ENCODE data around the gene MED16.
"Not testable (repeated sequence)": the region's sequence is repeated elsewhere in the genome, so short reads cannot be mapped to it uniquely, and the experiment has no call there.

Gene MED16

DNA sequence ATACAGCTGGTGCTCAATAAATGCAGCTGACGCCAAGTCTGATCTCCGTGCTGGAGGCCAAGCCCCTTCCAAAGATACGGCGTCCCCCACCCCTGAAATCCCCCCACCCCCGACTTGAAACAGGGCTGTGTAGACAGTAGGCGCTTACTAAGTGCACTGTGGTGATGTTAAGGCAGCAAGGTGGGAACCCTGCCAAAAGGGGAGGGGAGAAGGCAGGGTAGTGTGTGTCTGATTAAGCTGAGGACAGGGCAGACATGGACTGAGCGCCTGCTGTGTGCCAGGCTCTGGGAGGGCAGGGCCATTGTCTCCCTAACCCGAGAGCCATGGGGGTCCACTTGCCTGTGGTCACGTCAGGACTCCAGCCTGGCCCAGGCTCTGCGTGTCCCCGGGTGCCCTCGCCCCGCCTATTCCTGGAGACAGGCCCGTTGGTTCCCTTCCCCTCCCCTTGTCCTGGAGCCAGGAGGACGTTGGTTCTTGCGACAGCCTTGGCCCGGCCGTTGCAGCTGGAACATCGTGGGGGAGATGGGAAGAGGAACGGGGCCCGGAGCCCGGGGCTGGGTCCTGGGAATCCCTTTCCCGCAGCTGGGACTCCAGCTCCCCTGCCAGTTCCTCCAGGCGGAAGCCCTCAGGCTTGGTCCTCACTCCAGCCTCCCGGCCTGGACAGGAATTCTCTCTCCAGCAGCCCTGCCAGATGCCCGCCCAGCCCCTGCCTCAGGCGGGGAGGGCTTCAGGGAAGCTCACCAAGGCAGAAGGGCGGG lies 42.6 kb downstream of the MED16 start:
- no peak for DNase-seq

DNA sequence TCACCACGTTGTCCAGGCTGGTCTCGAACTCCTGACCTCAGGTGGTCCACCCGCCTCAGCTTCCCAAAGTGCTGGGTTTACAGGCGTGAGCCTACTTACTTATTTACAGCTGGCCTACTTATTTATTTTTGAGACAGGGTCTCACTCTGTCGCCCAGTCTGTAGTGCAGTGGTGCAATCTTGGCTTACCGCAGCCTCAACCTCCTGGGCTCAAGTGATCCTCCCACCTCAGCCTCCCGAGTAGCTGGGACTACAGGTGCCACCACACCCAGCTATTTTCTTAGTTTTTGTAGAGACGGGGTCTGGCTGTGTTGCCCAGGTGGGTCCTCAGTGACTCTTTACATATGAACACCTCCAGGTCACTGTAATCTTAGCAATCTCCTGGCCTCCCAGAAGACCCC lies 43.8 kb downstream of the MED16 start:
- not testable (repeated sequence) for DNase-seq

DNA sequence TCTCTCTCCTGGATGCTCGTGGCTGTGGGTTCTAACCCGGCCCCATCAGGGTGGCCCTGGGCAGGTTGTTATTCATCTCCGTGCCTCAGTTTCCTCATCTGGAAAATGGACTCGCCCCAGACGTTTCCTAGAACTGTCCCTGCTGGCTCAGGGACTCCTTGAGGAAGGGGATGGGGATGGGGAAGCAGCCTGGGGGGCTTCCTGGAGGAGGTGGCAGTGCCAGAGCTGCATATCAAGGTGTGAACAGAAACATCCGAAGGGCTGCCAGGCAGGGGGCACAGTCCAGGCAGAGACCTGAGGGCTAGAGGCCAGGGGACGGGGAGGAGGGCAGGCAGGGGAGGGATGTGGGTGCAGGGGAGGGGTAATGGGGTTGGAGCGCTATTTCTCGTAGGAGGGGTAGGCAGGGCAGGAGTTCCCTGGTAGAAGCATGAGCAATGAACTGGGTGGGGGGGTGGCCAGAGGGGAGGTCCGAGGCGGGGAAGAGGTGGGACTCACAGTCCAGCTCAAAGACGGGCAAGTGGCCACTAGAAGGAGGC lies 44.5 kb downstream of the MED16 start:
- no peak for DNase-seq

DNA sequence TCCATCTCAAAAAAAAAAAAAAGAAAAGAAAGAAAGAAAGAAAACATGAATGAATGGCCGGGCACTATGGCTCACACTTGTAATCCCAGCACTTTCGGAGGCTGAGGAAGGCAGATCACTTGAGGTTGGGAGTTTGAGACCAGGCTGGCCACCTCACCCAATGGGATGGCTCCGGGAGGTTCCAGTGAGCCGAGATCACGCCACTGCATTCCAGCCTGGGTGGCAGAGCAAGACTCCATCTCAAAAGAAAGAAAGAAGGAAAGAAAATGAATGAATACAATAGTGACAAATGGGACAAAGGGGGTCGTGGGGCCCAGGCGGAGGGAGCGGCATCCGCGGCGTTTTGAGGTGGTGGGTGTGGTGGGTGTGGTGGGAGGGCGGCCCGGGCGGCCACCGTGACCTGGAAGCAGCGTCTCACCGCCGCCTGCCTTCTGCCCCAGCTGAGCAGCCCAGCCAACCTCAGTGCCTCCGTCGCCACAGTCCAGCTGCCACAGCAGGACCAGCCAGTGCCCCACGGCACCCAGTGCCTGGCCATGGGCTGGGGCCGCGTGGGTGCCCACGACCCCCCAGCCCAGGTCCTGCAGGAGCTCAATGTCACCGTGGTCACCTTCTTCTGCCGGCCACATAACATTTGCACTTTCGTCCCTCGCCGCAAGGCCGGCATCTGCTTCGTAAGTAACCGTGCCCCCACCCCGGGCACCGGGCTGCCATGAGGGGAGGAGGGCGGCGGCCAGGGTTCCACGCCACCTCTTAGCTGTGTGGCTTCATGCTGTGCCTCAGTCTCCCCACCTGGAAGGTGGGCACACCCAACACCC lies 47.1 kb downstream of the MED16 start:
- DNase-seq = no peak

DNA sequence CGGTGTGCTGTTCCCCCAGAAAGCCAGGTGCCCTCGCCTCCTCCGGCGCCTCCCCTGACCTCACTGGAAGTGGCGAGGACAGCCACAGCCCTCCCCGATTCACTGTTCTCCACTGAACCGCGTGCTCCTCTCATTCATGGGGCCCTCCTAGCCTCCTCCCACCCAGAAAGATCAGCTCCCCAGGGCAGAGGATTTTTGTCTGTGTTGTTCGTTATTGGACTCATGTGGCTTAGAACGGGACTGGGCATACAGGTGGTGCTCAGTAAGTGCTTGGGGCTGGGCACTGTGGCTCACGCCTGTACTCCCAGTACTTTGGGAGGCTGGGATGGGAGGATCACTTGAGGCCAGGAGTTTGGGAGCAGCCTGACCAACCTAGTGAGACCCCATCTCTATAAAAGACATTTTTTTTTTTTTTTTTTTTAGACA lies 48.4 kb downstream of the MED16 start:
- no peak for DNase-seq

DNA sequence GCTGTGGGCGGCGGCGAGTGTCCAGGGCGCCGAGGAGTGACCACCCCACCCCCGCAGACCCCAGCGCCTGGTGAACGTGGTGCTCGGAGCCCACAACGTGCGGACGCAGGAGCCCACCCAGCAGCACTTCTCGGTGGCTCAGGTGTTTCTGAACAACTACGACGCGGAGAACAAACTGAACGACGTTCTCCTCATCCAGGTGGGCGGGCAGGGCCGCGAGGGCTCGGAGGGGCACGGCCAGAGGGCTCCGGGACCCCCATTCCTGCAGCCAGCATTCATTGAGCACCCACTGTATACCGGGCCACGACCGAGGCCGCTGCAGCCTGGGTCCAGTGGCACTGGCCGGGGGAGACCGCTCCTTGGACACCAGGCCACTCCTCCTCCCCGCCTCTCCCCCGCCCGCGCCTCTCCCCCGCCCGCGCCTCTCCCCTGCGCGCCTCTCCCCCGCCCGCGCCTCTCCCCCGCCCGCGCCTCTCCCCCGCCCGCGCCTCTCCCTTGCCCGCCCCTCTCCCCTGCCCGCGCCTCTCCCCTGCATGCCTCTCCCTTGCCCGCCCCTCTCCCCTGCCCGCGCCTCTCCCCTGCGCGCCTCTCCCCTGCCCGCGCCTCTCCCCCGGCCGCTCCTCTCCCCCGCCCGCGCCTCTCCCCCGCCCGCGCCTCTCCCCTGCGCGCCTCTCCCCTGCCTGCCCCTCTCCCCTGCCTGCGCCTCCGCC lies 49.0 kb downstream of the MED16 start:
- no peak for DNase-seq

DNA sequence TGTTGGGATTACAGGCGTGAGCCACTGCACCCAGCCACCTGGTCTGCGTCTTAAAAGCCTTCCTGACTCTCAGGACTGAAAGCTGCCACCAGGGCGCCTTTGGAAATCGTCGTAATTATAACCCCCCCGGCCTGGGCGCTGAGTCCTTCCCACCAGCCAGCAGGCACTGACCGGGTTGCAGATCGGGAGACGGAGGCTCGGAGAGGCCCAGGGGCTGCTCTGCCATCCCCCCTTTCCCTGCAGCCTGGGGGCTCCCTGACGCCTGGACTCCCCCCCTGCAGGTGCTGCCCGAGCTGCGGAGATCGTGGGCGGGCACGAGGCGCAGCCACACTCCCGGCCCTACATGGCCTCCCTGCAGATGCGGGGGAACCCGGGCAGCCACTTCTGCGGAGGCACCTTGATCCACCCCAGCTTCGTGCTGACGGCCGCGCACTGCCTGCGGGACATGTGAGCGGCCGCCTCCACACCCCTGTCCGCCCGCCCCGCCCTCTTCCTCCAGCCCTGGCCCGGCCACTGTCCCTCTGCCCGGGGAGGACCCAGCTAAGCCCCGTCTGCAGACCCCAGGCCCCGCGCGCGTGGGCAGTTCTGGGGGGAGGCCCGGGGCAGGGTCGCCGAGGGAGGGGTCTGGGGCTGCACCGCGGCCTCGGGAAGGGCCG lies 49.7 kb downstream of the MED16 start:
- DNase-seq = no peak

DNA sequence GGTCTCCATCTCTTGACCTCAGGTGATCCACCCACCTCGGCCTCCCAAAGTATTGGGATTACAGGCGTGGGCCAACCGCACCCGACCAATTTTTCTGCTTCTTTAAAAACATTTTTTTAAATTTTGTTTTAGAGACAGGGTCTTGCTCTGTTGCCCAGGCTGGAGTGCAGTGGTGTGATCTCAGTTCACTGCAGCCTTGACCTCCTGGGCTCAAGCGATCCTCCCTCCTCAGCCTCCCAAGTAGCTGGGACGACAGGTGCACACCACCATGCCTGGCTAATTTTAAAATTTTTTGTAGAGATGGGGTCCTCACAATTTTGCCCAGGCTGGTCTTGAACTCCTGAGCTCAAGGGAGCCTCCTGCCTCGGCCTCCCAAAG lies 50.2 kb downstream of the MED16 start:
- DNase-seq = not testable (repeated sequence)

DNA sequence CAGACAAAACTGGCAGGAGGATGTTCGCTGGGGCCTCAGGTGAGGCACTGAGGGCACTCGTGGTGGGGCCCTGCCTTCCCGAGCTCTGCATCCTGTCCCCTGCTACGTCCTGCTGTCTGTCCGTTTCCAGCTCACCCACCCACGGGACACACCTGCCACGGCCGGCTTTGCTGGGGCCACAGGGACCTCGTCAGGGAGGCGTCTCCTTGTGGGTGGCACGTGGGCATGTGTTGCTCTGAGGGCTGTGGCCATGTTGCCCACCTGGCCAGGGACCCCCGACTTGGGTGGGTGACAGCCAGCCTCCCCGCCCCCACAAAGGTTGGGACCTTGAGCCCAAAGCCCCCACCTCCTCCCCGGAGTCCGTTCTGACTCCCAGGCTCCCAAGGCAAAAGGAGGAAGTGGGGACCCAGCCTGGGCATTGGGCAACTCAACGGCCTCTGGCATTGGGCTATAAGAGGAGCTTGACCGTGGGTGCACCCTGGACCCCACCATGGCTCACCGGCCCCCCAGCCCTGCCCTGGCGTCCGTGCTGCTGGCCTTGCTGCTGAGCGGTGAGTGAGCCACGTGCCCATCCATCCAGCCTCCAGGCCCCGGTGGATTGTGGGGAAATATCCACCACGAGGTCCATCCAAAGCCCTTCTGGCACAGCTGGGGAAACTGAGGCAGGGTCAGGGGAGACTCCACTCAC lies 52.3 kb downstream of the MED16 start, which contains the start of gene PRTN3:
Gene PRTN3 (plus strand): TSS at position 481 of the 688 bp plus-strand sequence. CDS start 10 bp downstream, at position 491.
- DNase-seq = no peak

DNA sequence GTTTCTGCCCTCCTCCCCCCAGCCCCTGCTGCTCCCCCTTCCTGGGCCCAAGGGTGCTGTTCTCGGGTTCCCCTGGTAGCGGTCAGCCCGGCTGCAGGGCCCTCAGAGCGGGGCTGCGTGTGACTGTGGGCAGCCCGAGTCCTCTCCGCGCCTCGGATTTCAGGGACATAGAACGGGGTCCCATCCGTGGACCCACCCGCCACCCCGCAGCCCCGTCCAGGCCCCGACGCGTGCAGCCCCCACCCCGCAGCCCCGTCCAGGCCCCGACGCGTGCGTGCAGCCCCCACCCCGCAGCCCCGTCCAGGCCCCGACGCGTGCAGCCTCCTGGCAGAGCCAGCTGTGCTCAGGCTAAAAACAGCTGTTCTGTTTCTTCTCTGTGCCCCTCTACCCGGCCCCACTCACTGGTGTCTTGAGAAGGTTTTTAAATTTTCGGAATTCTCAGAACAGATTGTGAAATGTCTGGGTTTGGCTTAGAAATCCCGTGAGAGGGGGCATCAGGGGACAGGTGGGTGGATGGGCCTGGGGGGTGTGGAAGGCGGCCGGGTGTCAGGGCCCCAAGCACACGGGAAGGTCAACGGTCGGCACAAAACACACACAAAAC lies 57.7 kb downstream of the MED16 start:
- DNase-seq = no peak

DNA sequence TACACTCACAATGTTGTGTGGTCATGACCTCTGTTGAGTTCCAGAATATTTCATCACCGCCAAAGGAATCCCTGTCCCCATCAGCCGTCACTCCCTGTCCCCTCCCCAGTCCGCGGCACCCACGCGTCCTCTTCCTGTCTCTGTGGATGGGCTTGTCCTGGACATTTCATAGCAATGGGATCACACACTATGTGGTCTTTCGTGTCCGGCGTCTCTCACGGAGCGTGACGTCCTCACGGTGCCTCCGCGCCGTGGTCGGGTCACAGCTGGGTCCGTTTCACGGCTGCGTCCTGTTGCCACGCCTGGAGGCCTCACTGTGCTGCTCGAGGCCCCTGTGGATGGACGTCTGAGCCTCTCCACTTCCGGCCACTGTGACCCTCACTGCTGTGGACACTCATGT lies 58.8 kb downstream of the MED16 start:
- no peak for DNase-seq

DNA sequence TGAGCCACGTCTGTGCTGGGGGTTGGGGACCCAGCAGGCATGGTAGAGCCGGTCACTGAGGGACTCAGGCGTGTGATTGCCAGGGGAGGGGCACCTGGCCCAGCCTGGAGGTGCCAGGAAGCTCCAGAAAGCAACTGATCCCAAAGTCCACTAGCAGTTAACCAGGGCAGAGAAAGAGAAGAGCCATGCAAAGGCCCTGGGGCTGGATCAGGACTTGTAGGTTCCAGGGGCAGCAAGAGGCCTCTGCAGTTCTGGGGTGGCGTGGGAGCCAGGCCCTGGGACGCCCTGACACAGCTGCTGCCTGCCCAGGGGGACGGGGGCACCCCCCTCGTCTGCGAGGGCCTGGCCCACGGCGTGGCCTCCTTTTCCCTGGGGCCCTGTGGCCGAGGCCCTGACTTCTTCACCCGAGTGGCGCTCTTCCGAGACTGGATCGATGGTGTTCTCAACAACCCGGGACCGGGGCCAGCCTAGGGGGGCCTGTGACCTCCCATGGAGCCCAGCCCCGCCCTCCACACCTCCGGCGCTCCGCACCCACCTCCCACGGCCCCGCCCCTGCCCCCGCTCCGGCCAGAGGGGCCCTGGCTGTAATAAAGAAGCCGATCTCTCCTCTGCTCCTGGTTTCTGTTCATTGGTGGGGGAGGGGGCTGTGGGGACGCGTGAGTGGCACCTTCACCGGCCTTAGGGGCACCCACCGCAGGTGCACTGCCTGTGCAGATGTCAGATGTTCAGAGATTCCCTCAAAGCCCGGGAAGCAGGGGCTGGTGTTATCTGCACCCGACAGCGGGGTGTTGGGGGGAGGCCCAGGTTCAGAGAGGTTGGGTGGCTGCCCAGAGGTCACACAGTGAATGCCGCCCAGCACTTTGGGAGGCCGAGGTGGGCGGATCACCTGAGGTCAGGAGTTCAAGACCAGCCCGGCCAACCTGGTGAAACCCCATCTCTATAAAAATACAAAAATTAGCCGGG lies 61.3 kb downstream of the MED16 start:
- DNase-seq = no peak

DNA sequence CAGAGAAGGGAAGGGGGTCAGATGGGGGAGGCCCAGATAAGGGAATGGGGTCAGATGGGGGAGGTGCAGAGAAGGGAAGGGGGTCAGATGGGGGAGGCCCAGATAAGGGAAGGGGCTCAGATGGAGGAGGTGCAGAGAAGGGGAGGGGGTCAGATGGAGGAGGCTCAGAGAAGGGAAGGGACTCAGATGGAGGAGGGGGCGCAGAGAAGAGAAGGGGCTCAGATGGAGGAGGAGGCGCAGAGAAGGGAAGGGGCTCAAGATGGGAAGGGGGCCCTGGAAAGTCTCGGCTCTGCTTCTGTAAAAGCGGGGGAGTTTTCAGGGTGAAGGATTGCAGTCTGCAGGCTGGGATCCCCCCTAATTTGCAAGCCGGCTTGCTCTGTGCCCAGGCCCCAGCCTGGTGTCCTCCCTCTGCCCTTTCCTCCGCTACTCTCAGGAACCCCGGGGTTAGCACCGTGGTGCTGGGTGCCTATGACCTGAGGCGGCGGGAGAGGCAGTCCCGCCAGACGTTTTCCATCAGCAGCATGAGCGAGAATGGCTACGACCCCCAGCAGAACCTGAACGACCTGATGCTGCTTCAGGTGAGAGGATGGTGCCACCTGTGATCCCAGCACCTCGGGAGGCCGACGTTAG lies 63.7 kb downstream of the MED16 start:
- no peak for DNase-seq

DNA sequence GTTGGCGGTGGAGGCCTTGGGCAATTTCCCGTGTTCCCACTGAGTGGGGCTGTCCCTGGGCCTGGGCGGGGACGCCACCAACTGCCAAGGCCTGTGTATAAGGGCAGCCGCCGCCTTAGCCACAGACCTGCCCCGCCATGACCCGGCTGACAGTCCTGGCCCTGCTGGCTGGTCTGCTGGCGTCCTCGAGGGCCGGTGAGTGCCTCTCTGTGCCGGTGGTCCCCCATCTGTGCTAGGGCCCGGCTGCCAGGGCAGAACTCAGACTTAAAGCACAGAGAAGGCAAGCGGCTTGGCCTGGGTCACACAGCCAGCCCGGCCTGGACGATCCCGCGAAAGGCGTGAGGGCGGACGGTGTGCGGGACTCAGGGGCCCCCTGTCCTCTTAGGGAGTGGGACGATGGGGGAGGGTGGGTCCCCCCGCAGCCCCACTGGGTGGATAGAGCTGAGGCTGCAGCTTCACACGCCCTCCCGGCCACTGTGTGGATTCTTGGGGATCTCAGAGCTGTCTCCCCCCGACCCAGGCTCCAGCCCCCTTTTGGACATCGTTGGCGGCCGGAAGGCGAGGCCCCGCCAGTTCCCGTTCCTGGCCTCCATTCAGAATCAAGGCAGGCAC lies 65.2 kb downstream of the MED16 start, which contains the start of gene AZU1:
Gene AZU1 (plus strand): TSS at position 128 of the 612 bp plus-strand sequence. CDS start 10 bp downstream, at position 138.
- no peak for DNase-seq

DNA sequence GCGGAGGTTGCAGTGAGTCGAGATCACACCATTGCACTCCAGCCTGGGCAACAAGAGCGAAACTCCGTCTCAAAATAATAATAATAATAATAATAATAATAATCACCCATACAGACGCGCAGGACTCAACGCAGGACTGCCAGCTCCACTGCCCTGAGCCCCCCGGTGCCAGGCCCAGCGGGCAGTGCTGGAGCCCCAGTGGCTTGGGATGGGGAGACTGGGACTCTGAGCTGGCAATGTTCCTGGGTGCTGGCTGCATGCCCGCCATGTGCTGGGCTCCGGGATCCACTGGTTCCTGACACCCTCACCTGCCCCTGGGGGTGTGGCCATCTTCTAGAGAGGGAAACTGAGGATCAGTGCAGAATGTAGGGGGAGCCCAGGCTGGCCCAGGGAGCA lies 65.7 kb downstream of the MED16 start:
- DNase-seq = no peak

DNA sequence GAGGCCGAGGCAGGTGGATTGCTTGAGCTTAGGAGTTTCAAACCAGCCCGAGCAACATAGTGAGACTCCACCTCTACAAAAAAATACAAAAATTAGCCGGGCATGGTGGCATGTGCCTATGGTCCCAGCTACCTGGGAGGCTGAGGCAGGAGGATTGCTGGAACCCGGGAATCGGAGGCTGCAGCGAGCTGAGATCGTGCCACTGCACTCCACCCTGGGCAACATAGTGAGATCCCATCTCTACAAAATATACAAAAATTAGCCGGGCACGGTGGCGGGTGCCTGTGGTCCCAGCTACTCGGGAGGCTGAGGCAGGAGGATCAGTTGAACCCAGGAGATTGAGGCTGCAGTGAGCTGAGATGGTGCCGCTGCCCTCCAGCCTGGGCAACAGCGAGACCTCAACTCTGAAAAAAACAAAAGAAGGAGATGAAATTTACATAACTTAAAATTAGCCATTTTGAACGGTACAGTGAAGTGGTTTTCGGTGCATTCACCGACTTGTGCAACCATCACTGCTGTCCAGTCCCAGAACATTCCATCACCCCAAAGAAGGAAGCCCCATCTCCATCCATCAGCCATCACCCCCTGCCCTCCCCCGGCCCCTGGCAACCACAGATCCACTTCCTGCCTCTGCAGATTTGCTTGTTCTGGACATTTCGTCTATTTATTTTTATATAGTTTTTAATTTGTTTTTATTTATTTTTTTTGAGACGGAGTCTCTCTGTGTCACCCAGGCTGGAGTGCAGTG lies 66.9 kb downstream of the MED16 start:
- DNase-seq = no peak

DNA sequence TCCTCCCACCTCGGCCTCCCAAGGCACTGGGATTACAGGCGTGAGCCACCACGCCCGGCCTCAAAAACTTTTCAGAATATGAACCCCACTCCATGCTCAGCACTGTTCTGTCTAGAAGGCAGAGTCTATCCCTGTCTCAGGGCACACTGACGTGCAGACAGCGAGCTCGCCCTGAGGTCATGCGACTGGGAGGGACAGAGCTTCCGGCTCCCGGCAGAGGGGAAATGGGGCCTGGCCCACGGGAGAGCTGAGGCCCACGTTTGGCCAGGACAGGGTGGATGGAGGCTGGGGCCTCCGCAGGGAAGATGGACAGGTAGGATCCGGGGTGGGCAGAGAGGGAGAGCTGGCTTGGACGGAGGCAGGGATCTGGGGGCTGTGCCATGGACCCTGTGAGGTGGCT lies 68.1 kb downstream of the MED16 start:
- no peak for DNase-seq

DNA sequence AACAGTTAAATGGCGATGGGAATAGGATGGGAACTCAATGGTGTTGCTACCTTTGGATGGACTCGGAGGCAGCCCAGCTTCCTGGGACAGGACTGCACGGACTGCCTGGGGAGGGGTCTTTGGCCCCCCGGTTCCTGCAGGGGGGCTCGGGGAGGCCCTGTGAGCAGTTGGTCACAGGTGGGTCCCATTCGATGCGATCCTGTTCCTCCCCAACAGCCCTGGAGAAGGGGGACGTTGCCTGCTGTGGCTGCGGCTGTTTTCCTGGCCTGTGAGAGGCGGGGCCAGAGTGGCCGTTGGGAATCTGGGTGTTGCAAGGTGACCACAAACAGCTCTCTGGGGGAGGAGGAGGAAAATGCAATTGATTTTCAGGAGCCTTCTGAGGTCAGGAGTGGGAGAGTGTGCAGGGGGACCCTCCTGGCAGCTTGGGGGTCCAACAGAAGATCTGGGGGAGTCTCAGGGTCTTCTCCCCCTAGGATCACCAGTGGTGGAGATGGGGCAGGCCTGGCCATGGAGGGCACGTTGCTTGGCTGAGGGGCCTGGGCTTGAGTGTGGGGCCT lies 69.3 kb downstream of the MED16 start:
- DNase-seq = no peak

Measured in NCI-H1436 treated with DMSO at 0.1 percent for 48 hours (cell line).